IMR-90 (cell line): Measurements from ENCODE around the gene PYCARD. TPM values are rescaled to one million over a fixed set of nuclear protein-coding genes. Genes with fewer than 3 reads are reported as not detected.

Experiments used
- ATAC-seq: fragments of 200-7000 bp; cut with Tn5 transposase; 2 replicates; pipeline ENCODE4 v1.9.1; 2020; ENCODE audit warnings: low read depth, mild to moderate bottlenecking, moderate library complexity
- BruUV-seq: library from RNA; stranded (reverse); fragments of 400-500 nt; replicated peaks from 2 replicates; lab custom pipeline; 2021; lab: Mats Ljungman, UMichigan
- CTCF ChIA-PET: fragments of 300-600 bp; formaldehyde crosslinking; extraction: SDS; loops from one replicate; lab custom pipeline; 2021; ENCODE audit warnings: antibody characterized with exemption; lab: Yijun Ruan, JAX
- POLR2A ChIA-PET: fragments of 300-600 bp; sonication (Branson Sonifier 250); formaldehyde crosslinking; loops from one replicate; lab custom pipeline; 2022; ENCODE audit warnings: antibody characterized with exemption; ENCODE audit not compliant: unreplicated experiment; lab: Charles Lee
- DNase-seq: peaks from one replicate; pipeline ENCODE4 v3.0.0; 2013
- H2AFZ ChIP-seq: replicated peaks from 2 replicates; pipeline ENCODE3; 2013; ENCODE audit warnings: low read length, mild to moderate bottlenecking; ENCODE audit not compliant: poor library complexity
- H2AK5ac ChIP-seq: 2 replicates; pipeline ENCODE4 v1.6.1; 2013; ENCODE audit warnings: low read depth, low read length, inconsistent platforms
- H2AK9ac ChIP-seq: replicated peaks from 2 replicates; pipeline ENCODE3; 2013; ENCODE audit warnings: mild to moderate bottlenecking, low read depth, low read length, moderate library complexity; ENCODE audit not compliant: poor library complexity
- H2BK120ac ChIP-seq: 2 replicates; pipeline ENCODE4 v1.6.1; 2013; ENCODE audit warnings: low read depth, low read length, inconsistent platforms
- H2BK15ac ChIP-seq: 3 replicates; pipeline ENCODE4 v1.6.1; 2013; ENCODE audit warnings: low read depth, low read length, inconsistent platforms
- H2BK20ac ChIP-seq: 2 replicates; pipeline ENCODE4 v1.6.1; 2013; ENCODE audit warnings: low read depth, mild to moderate bottlenecking, inconsistent platforms, low read length, moderate library complexity
- H2BK5ac ChIP-seq: 2 replicates; pipeline ENCODE4 v1.6.1; 2013; ENCODE audit warnings: mild to moderate bottlenecking, low read depth, low read length, inconsistent platforms; ENCODE audit not compliant: poor library complexity, severe bottlenecking
- H3K14ac ChIP-seq: replicated peaks from 2 replicates; pipeline ENCODE4 v1.6.1; 2013; ENCODE audit warnings: low read depth, low read length, inconsistent platforms
- H3K18ac ChIP-seq: 2 replicates; pipeline ENCODE4 v1.6.1; 2013; ENCODE audit warnings: low read depth, low read length, control low read depth
- H3K23ac ChIP-seq: 2 replicates; pipeline ENCODE4 v1.6.1; 2013; ENCODE audit warnings: low read depth, low read length, inconsistent platforms
- H3K27ac ChIP-seq: 2 replicates; pipeline ENCODE4 v1.5.1; 2013; ENCODE audit warnings: mild to moderate bottlenecking, control low read depth, low read length; ENCODE audit not compliant: insufficient read depth
- H3K27me3 ChIP-seq: 2 replicates; pipeline ENCODE4 v1.6.1; 2013; ENCODE audit warnings: low read length; ENCODE audit not compliant: control insufficient read depth, insufficient read depth
- H3K36me3 ChIP-seq: 2 replicates; pipeline ENCODE4 v1.6.1; 2013; ENCODE audit warnings: low read length, mixed read lengths; ENCODE audit not compliant: control insufficient read depth, insufficient read depth
- H3K4ac ChIP-seq: 2 replicates; pipeline ENCODE4 v1.6.1; 2013; ENCODE audit warnings: low read depth, low read length, inconsistent platforms
- H3K4me1 ChIP-seq: 2 replicates; pipeline ENCODE4 v1.6.1; 2013; ENCODE audit warnings: low read length, mixed read lengths; ENCODE audit not compliant: control insufficient read depth, insufficient read depth
- H3K4me2 ChIP-seq: 2 replicates; pipeline ENCODE4 v1.6.1; 2013; ENCODE audit warnings: low read depth, mild to moderate bottlenecking, control low read depth, low read length, moderate library complexity
- H3K4me3 ChIP-seq: 2 replicates; pipeline ENCODE4 v1.5.1; 2013; ENCODE audit warnings: low read depth, mild to moderate bottlenecking, control low read depth, low read length, moderate library complexity; ENCODE audit not compliant: insufficient read depth
- H3K56ac ChIP-seq: 2 replicates; pipeline ENCODE4 v1.6.1; 2013; ENCODE audit warnings: low read length, inconsistent platforms; ENCODE audit not compliant: insufficient read depth; ENCODE audit errors: extremely low read depth
- H3K79me1 ChIP-seq, 2 experiments: 2 replicates each; pipeline ENCODE4 v1.6.1; 2013; ENCODE audit warnings: low read length in 2 of 2, inconsistent platforms in 1 of 2, low read depth in 1 of 2
- H3K9ac ChIP-seq: 2 replicates; pipeline ENCODE4 v1.6.1; 2013; ENCODE audit warnings: low read depth, low read length, control low read depth
- H3K9me1 ChIP-seq: 2 replicates; pipeline ENCODE4 v1.6.1; 2013; ENCODE audit warnings: low read length, inconsistent platforms; ENCODE audit not compliant: insufficient read depth
- H3K9me3 ChIP-seq: 2 replicates; pipeline ENCODE4 v1.6.1; 2013; ENCODE audit warnings: low read length; ENCODE audit not compliant: control insufficient read depth, insufficient read depth
- H4K20me1 ChIP-seq: 2 replicates; pipeline ENCODE4 v1.6.1; 2013; ENCODE audit warnings: low read length, inconsistent platforms; ENCODE audit not compliant: insufficient read depth
- H4K5ac ChIP-seq: 2 replicates; pipeline ENCODE4 v1.6.1; 2013; ENCODE audit warnings: mild to moderate bottlenecking, low read depth, low read length, control low read depth
- H4K8ac ChIP-seq, 2 experiments: 2 replicates each; pipeline ENCODE4 v1.6.1; 2013; ENCODE audit warnings: low read depth in 2 of 2, low read length in 2 of 2, control low read depth in 1 of 2, inconsistent platforms in 1 of 2
- H4K91ac ChIP-seq: 2 replicates; pipeline ENCODE4 v1.6.1; 2013; ENCODE audit warnings: low read depth, low read length, inconsistent platforms; ENCODE audit not compliant: insufficient read depth
- BHLHE40 ChIP-seq: fragments of 150-350 bp; IDR thresholded peaks from 2 replicates; pipeline ENCODE4 v1.6.1; 2016; ENCODE audit warnings: mild to moderate bottlenecking, low read depth, low read length
- CEBPB ChIP-seq: IDR thresholded peaks from 2 replicates; pipeline ENCODE4 v1.6.1; 2012; ENCODE audit warnings: low read depth, low read length, improper control_type of control experiment
- CHD1 ChIP-seq: IDR thresholded peaks from 2 replicates; pipeline ENCODE4 v1.6.1; 2012; ENCODE audit warnings: low read depth, low read length, improper control_type of control experiment
- CTCF ChIP-seq: conservative IDR thresholded peaks from 2 replicates; pipeline ENCODE4 v1.5.1; 2012; ENCODE audit warnings: mild to moderate bottlenecking, low read depth, low read length, improper control_type of control experiment
- FOS ChIP-seq: fragments of 150-350 bp; IDR thresholded peaks from 2 replicates; pipeline ENCODE4 v1.6.1; 2016; ENCODE audit warnings: low read depth, low read length
- MAFK ChIP-seq: IDR thresholded peaks from 2 replicates; pipeline ENCODE4 v1.6.1; 2012; ENCODE audit warnings: low read depth, low read length, improper control_type of control experiment
- MAZ ChIP-seq: IDR thresholded peaks from 2 replicates; pipeline ENCODE4 v1.6.1; 2012; ENCODE audit warnings: low read depth, mild to moderate bottlenecking, low read length, improper control_type of control experiment, moderate library complexity, borderline replicate concordance
- MXI1 ChIP-seq: IDR thresholded peaks from 2 replicates; pipeline ENCODE4 v1.6.1; 2012; ENCODE audit warnings: low read depth, mild to moderate bottlenecking, low read length, moderate library complexity, borderline replicate concordance
- POLR2A ChIP-seq: IDR thresholded peaks from 2 replicates; pipeline ENCODE4 v1.6.1; 2012; ENCODE audit warnings: mild to moderate bottlenecking, low read depth, low read length
- RAD21 ChIP-seq: IDR thresholded peaks from 2 replicates; pipeline ENCODE4 v1.6.1; 2012; ENCODE audit warnings: low read length, improper control_type of control experiment
- RCOR1 ChIP-seq: IDR thresholded peaks from 2 replicates; pipeline ENCODE4 v1.6.1; 2012; ENCODE audit warnings: mild to moderate bottlenecking, low read length, improper control_type of control experiment; ENCODE audit not compliant: insufficient replicate concordance
- RFX5 ChIP-seq: IDR thresholded peaks from 2 replicates; pipeline ENCODE4 v1.8.0; 2012; ENCODE audit warnings: low read depth, mild to moderate bottlenecking, low read length, moderate library complexity
- SMC3 ChIP-seq: fragments of 150-350 bp; IDR thresholded peaks from 2 replicates; pipeline ENCODE4 v1.6.1; 2016; ENCODE audit warnings: low read depth, mild to moderate bottlenecking, antibody characterized with exemption, low read length, moderate library complexity
- WGBS, 2 experiments: methylation state at CpG; one replicate each; pipeline versions ENCODE4 v1.1.5 to v1.1.7; 2013; ENCODE audit warnings: missing lambda C conversion rate in 2 of 2; ENCODE audit not compliant: insufficient read length in 1 of 2; ENCODE audit errors: extremely low coverage in 2 of 2; 5-methylcytosine and 5-hydroxymethylcytosine counted together
- dilution Hi-C: fragments of 300-500 bp; cut with HindIII; formaldehyde crosslinking; loops from one replicate; pipeline ENCODE4 v1.14.3; 2018; ENCODE audit warnings: low sequenced_read_pairs; ENCODE audit not compliant: unreplicated experiment
- in situ Hi-C: fragments of 300-500 bp; cut with MboI; formaldehyde crosslinking; loops from 3 replicates; pipeline ENCODE4 v1.14.3; 2019; ENCODE audit warnings: low sequenced_read_pairs, inconsistent platforms, mixed read lengths
- intact Hi-C: fragments of 100-400 bp; cut with micrococcal nuclease; formaldehyde crosslinking; loops from 2 replicates; pipeline ENCODE4 v1.10.0; 2022
- polyA plus RNA-seq, 3 experiments: library from polyadenylated mRNA; depleted of rRNA; stranded (reverse); fragments of >200 nt; gene quantifications; 2 replicates each; pipeline ENCODE4 v1.2.3, GENCODE V29; 2012; ENCODE audit warnings: low replicate concordance in 1 of 3
- total RNA-seq: library from RNA; depleted of rRNA; stranded (reverse); fragments of >200 nt; gene quantifications from 2 replicates; pipeline ENCODE4 v1.2.3, GENCODE V29; 2012
- TF ChIP-seq, protein P1 (sequence below): fragments of 150-350 bp; IDR thresholded peaks from 2 replicates; pipeline ENCODE4 v1.6.1; 2016; ENCODE audit warnings: low read depth, mild to moderate bottlenecking, low read length, moderate library complexity, borderline replicate concordance
- TF ChIP-seq, protein P2 (sequence below): fragments of 150-350 bp; IDR thresholded peaks from 2 replicates; pipeline ENCODE4 v1.6.1; 2017; ENCODE audit warnings: mild to moderate bottlenecking, antibody characterized with exemption, low read length, low read depth

PYCARD gene
- total and polyA plus RNA-seq, 2 of the 4 experiments (the other 2 are of a cell fraction), result 10.2 to 20.5 TPM

DNA sequence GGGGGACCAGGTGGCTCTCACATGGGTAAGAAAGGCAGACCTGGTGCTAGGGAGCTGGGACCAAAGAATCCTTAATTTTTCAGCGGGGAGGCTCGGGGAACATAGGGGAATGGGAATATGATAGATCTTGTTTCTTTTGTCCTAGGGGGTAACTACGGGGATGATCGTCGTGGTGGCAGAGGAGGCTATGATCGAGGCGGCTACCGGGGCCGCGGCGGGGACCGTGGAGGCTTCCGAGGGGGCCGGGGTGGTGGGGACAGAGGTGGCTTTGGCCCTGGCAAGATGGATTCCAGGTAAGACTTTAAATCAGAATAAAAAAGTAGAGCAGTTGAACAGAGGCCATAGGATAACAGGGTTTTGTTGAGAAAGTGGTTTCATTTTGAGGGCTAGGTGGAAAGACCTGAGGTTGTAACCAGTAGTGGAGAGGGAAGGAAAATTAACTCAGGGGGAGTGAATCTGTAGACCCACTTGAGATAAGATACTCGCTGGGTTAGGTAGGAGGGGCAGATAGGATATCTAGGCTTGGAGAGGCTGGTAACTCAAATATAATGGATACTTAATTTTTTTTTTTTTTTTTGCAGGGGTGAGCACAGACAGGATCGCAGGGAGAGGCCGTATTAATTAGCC lies 11.6 kb downstream of the PYCARD start:
- dilution Hi-C loops (no loop called here), in situ Hi-C loops (loop anchor here (10.0 kb wide), 1 partner anchor 684 kb away; the partner anchor contains the start of gene ZNF267), intact Hi-C loops (no loop called here)
- no peak overlapping the region for H4K91ac ChIP-seq
- no peak overlapping the region for H3K4ac ChIP-seq
- peaks cover 92% of the 10 kb centered on the region for H4K20me1 ChIP-seq
- H2BK20ac ChIP-seq, result no peak overlapping the region
- no peak overlapping the region for H3K4me3 ChIP-seq
- no peak overlapping the region for H4K5ac ChIP-seq
- TF ChIP-seq, protein P1, sequence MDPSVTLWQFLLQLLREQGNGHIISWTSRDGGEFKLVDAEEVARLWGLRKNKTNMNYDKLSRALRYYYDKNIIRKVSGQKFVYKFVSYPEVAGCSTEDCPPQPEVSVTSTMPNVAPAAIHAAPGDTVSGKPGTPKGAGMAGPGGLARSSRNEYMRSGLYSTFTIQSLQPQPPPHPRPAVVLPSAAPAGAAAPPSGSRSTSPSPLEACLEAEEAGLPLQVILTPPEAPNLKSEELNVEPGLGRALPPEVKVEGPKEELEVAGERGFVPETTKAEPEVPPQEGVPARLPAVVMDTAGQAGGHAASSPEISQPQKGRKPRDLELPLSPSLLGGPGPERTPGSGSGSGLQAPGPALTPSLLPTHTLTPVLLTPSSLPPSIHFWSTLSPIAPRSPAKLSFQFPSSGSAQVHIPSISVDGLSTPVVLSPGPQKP, result no peak
- no peak for TF ChIP-seq RAD21
- no peak for TF ChIP-seq MXI1
- no peak for TF ChIP-seq CHD1
- no peak for TF ChIP-seq SMC3
- no peak for TF ChIP-seq CEBPB
- TF ChIP-seq MAFK, result no peak
- TF ChIP-seq CTCF, result no peak
- no peak for TF ChIP-seq POLR2A
- TF ChIP-seq RFX5, result no peak
- no peak for TF ChIP-seq BHLHE40
- TF ChIP-seq, protein P2, sequence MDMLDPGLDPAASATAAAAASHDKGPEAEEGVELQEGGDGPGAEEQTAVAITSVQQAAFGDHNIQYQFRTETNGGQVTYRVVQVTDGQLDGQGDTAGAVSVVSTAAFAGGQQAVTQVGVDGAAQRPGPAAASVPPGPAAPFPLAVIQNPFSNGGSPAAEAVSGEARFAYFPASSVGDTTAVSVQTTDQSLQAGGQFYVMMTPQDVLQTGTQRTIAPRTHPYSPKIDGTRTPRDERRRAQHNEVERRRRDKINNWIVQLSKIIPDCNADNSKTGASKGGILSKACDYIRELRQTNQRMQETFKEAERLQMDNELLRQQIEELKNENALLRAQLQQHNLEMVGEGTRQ, result no peak
- TF ChIP-seq MAZ, result no peak
- no peak for TF ChIP-seq FOS
- no peak for TF ChIP-seq RCOR1
- no peak overlapping the region for H2AK9ac ChIP-seq
- BruUV-seq, result no TSS peak
- H3K23ac ChIP-seq, result no peak overlapping the region
- no peaks in the 10 kb centered on the region for H3K9me3 ChIP-seq
- no peaks in the 10 kb centered on the region for H3K27me3 ChIP-seq
- H3K18ac ChIP-seq, result no peak overlapping the region
- H3K36me3 ChIP-seq, result peaks cover 91% of the 10 kb centered on the region
- H4K8ac ChIP-seq, result no peak overlapping the region
- no peak overlapping the region for H3K9ac ChIP-seq
- no peak overlapping the region for H2AFZ ChIP-seq
- no peak overlapping the region for H3K56ac ChIP-seq
- peaks cover 68 to 89% of the 10 kb centered on the region in 2 experiments for H3K79me1 ChIP-seq
- H3K9me1 ChIP-seq, result peaks cover 4% of the 10 kb centered on the region; the same call in 1 of the 2 replicates
- no peak overlapping the region for H2BK120ac ChIP-seq
- no peak overlapping the region for H3K27ac ChIP-seq
- H2BK15ac ChIP-seq, result no peak overlapping the region
- no peak overlapping the region for H2AK5ac ChIP-seq
- H3K14ac ChIP-seq, result no peak overlapping the region
- WGBS, 2 experiments, result 96% methylated on average over 14 of the region's 17 CpGs; no CpG with 5 or more reads in 1 of the 2 experiments
- DNase-seq, result no peak
- H3K4me2 ChIP-seq, result no peak overlapping the region
- H2BK5ac ChIP-seq, result no peak overlapping the region
- ATAC-seq, result no peak
- ChIA-PET POLR2A (no interaction called here), CTCF (no interaction called here)
- H3K4me1 ChIP-seq, result no peaks in the 10 kb centered on the region
